Fibroblast of skin of right biceps (primary cell): ENCODE measurements around the gene WDR37.

Experiments used
- DNase-seq: peaks from one replicate; pipeline ENCODE4 v3.0.0-alpha.2; 2013

WDR37 gene

GRCh38 chr10:1172256-1172984, 116.2 kb downstream of the WDR37 start:
- no peak for DNase-seq

GRCh38 chr10:1173091-1173490, 116.9 kb downstream of the WDR37 start:
- no peak for DNase-seq

- DNase-seq: no peak
Observed at GRCh38 chr10:1174022-1174421, 117.8 kb downstream of the WDR37 start.

- DNase-seq: no peak
Observed at GRCh38 chr10:1175956-1176565, 119.9 kb downstream of the WDR37 start.

- no peak for DNase-seq
Observed at GRCh38 chr10:1177936-1178335, 121.8 kb downstream of the WDR37 start.

- DNase-seq: no peak
Observed at GRCh38 chr10:1178506-1178905, 122.3 kb downstream of the WDR37 start.

- no peak for DNase-seq
Observed at GRCh38 chr10:1179346-1180070, 123.3 kb downstream of the WDR37 start.

GRCh38 chr10:1180071-1180730, 124.0 kb downstream of the WDR37 start:
- DNase-seq: no peak

- no peak for DNase-seq
Observed at GRCh38 chr10:1180836-1181235, 124.7 kb downstream of the WDR37 start.
